Measurements from ENCODE around the gene THAP11. TPM values are rescaled to one million over a fixed set of nuclear protein-coding genes. Genes with fewer than 3 reads are reported as not detected.

THAP11 gene
- total RNA-seq, 2 donors from 2014 or later = 23.7 to 42.8 TPM

DNA sequence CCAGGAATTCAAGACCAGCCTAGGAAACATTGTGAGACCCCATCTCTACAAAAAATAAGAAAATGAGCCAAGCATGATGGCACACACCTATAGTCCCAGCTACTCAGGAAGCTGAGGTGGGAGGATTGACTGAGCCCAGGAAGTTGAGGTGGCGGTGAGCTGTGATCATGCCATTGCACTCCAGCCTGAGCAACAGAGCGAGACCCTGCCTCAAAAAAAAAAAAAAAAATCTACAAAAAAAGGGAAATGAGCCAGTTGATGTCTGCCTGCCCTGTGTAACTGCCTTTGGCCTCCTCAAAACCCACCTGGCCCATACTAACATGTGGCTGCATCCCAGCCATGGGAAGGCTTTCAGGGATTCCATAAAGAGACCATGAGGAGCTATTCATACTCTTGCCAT, 40.2 kb upstream of the THAP11 start:
- no peak for TF ChIP-seq POLR2A (IDR thresholded peaks at IDR 0.05)
- TF ChIP-seq, protein P1, sequence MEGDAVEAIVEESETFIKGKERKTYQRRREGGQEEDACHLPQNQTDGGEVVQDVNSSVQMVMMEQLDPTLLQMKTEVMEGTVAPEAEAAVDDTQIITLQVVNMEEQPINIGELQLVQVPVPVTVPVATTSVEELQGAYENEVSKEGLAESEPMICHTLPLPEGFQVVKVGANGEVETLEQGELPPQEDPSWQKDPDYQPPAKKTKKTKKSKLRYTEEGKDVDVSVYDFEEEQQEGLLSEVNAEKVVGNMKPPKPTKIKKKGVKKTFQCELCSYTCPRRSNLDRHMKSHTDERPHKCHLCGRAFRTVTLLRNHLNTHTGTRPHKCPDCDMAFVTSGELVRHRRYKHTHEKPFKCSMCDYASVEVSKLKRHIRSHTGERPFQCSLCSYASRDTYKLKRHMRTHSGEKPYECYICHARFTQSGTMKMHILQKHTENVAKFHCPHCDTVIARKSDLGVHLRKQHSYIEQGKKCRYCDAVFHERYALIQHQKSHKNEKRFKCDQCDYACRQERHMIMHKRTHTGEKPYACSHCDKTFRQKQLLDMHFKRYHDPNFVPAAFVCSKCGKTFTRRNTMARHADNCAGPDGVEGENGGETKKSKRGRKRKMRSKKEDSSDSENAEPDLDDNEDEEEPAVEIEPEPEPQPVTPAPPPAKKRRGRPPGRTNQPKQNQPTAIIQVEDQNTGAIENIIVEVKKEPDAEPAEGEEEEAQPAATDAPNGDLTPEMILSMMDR (IDR thresholded peaks at IDR 0.05) = no peak
- Histone ChIP-seq H3K27me3 (no peaks in the 10 kb centered on the region), H3K36me3 (replicated peaks in 1 of 2; ENCODE audit: insufficient read depth in 1 of 2, low read depth in 2 of 2) (no peaks in the 10 kb centered on the region), H3K4me3 (no peak overlapping the region), H3K9me3 (no peaks in the 10 kb centered on the region), H3K4me1 (peaks cover 30% of the 10 kb centered on the region), H3K27ac (no peak overlapping the region)
- ATAC-seq (no peak), DNase-seq (no peak)
- intact Hi-C loops (cut with DNase I) = no loop called here
- WGBS, 2 donors = 93 to 100% methylated on average over 2 of the region's 2 CpGs

DNA sequence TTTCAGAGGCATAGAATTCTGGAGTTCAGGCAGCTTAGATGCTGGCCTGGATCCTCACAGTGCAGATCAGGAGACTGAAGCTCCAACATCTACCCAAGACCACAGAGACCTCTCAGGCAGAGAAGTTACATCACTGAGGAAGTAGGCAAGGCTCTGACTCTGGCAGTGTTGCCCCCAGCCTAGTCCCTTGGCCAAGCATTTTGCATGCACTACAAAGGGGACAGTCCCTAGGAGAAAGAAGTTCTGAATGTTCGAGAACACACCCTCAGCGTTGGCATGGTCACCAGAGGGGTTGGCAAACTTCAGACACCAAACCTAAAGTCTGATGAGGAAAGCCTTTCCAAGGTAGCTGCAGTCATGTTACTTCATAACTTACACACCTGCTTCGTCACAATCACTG, 38.2 kb upstream of the THAP11 start:
- H3K9me3 ChIP-seq = no peaks in the 10 kb centered on the region
- intact Hi-C loops (cut with DNase I) = no loop called here
- no peak for TF ChIP-seq POLR2A (IDR thresholded peaks at IDR 0.05)
- TF ChIP-seq, protein P1 (IDR thresholded peaks at IDR 0.05) = no peak
- no peak overlapping the region for H3K4me3 ChIP-seq
- no peaks in the 10 kb centered on the region for H3K36me3 ChIP-seq (replicated peaks in 1 of 2; ENCODE audit: insufficient read depth in 1 of 2, low read depth in 2 of 2)
- H3K4me1 ChIP-seq = peaks cover 38% of the 10 kb centered on the region
- ATAC-seq (no peak), DNase-seq (no peak)
- 92 to 100% methylated on average over 3 of the region's 3 CpGs for WGBS, 2 donors
- no peak overlapping the region for H3K27ac ChIP-seq
- no peaks in the 10 kb centered on the region for H3K27me3 ChIP-seq

DNA sequence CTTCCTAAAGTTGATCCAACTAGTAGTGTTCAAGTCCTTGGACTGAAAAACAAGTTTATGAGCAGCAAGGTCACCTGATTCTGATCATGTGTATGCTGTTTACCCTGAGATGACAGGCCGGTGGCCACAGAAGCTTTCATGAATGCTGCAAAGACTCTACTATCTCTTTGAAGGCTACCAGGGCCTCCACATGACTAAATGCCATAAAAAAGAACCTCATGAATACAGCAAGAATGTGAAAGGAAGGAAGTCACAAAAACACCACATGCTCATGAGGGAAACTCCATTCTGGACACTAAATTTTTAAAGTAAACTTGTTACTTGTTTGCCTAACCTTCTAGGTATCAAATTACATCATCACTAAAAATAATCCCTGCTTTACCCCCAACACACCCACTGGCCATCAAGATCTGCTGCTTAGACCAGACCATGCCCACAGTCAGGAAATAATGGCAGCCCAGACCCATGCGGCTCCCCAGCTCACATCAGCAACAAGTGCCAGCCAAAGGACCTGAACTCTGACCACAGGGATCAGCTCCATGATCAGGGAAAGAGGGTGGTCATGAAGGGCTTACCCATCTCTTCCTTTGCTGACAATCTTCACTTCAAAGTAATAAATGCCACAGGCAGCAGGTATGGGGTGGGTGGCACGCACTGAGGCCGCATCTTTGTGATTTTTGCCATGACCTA, 37.1 kb upstream of the THAP11 start:
- Histone ChIP-seq H3K9me3 (no peaks in the 10 kb centered on the region), H3K27ac (peak overlapping the region in 2 of 4 donors; percentile 89 to 91), H3K4me3 (no peak overlapping the region), H3K36me3 (replicated peaks in 1 of 2; ENCODE audit: insufficient read depth in 1 of 2, low read depth in 2 of 2) (no peaks in the 10 kb centered on the region), H3K4me1 (peaks cover 38% of the 10 kb centered on the region), H3K27me3 (no peaks in the 10 kb centered on the region)
- intact Hi-C loops (cut with DNase I) = no loop called here
- TF ChIP-seq, protein P1 (IDR thresholded peaks at IDR 0.05) = no peak
- TF ChIP-seq POLR2A (IDR thresholded peaks at IDR 0.05) = no peak
- 34 to 47% methylated on average over 4 of the region's 4 CpGs for WGBS, 2 donors
- DNase-seq (no peak), ATAC-seq (no peak)

DNA sequence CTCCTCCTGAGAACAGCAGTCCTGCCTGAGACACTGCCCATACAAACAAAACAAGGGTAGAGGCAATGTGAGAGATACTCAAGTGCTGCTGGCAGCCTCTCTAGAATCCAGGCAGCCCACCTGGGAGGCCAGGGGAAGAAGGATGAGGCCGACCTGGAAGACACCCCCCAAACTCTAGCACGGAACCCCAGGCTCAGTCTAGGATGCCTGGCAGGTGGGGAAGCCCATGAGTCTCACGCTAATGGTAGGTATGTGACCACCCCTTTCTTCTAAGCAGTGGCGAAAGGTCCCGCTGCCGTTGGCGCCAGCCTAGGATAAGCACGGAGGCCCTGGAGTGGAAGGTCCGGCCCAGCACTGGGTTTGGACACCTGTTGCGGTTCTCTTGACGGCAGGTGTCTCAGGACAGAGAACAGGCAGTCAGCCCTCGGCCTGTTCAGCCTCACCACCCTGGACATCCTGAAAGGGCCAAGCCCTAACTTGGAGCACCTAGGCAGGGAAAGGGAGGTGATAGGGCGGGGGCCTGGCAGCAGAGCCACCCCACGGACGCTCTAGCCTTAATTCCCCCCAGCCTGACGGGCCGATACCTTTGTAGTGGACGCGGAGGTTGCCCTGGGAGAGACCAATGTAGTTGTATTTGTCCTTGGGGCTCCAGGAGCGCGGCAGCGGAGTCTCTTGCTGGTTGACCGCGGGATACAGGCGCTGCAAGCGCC, 36.2 kb upstream of the THAP11 start:
- DNase-seq (peak in 2 of 4 donors; percentile 36 to 41), ATAC-seq (peak; percentile 2)
- 0 to 1% methylated on average over 1 to 26 of the region's 26 CpGs for WGBS, 2 donors
- intact Hi-C loops (cut with DNase I) = no loop called here
- Histone ChIP-seq H3K27me3 (no peaks in the 10 kb centered on the region), H3K4me1 (peaks cover 37% of the 10 kb centered on the region), H3K9me3 (no peaks in the 10 kb centered on the region), H3K36me3 (replicated peaks in 1 of 2; ENCODE audit: insufficient read depth in 1 of 2, low read depth in 2 of 2) (no peaks in the 10 kb centered on the region), H3K4me3 (peak overlapping the region; percentile 66 to 91), H3K27ac (peak overlapping the region; percentile 39 to 91 (median 83))
- TF ChIP-seq, protein P1 (IDR thresholded peaks at IDR 0.05) = no peak
- no peak for TF ChIP-seq POLR2A (IDR thresholded peaks at IDR 0.05)
